Muscle of leg (tissue), 11 donors: ENCODE data around the gene SLC41A3. TPM values are rescaled to one million over a fixed set of nuclear protein-coding genes. Genes with fewer than 3 reads are reported as not detected.

Experiments used
- DNase-seq: peaks from one replicate; pipeline ENCODE4 v3.0.0; 2013
- H3K27ac ChIP-seq: one replicate; pipeline ENCODE4 v1.5.1; 2013; ENCODE audit warnings: mild to moderate bottlenecking, low read length, control low read depth
- H3K27me3 ChIP-seq: one replicate; pipeline ENCODE4 v1.6.1; 2013; ENCODE audit warnings: low read length; ENCODE audit not compliant: control insufficient read depth, insufficient read depth
- H3K36me3 ChIP-seq: one replicate; pipeline ENCODE4 v1.6.1; 2013; ENCODE audit warnings: low read length; ENCODE audit not compliant: control insufficient read depth, insufficient read depth
- H3K4me1 ChIP-seq: one replicate; pipeline ENCODE4 v1.6.1; 2013; ENCODE audit warnings: low read length; ENCODE audit not compliant: control insufficient read depth, insufficient read depth
- H3K4me3 ChIP-seq: one replicate; pipeline ENCODE4 v1.5.1; 2013; ENCODE audit warnings: low read length, control low read depth
- H3K9me3 ChIP-seq: replicated peaks from 2 replicates; pipeline ENCODE4 v1.6.1; 2013; ENCODE audit warnings: low read depth, low read length; ENCODE audit not compliant: control insufficient read depth
- WGBS: methylation state at CpG from one replicate; pipeline ENCODE4 v1.1.5; 2013; ENCODE audit warnings: missing lambda C conversion rate; ENCODE audit not compliant: insufficient coverage; 5-methylcytosine and 5-hydroxymethylcytosine counted together
- polyA plus RNA-seq, 8 donors: library from polyadenylated mRNA; unstranded; fragments of 120-200 nt; gene quantifications; one replicate each; pipeline versions ENCODE4 v1.2.1 to v1.2.3, GENCODE V29; 2013; ENCODE audit warnings: inconsistent platforms in 1 of 8, low replicate concordance in 1 of 8; ENCODE audit not compliant: insufficient read length in 8 of 8, insufficient read depth in 1 of 8
- total RNA-seq: library from RNA; stranded (reverse); fragments of 120-200 nt; gene quantifications from one replicate; pipeline ENCODE4 v1.2.4, GENCODE V29; 2013

The SLC41A3 gene
- total and polyA plus RNA-seq, 9 donors = 31.2 to 48.3 (median 36.8) TPM

DNA sequence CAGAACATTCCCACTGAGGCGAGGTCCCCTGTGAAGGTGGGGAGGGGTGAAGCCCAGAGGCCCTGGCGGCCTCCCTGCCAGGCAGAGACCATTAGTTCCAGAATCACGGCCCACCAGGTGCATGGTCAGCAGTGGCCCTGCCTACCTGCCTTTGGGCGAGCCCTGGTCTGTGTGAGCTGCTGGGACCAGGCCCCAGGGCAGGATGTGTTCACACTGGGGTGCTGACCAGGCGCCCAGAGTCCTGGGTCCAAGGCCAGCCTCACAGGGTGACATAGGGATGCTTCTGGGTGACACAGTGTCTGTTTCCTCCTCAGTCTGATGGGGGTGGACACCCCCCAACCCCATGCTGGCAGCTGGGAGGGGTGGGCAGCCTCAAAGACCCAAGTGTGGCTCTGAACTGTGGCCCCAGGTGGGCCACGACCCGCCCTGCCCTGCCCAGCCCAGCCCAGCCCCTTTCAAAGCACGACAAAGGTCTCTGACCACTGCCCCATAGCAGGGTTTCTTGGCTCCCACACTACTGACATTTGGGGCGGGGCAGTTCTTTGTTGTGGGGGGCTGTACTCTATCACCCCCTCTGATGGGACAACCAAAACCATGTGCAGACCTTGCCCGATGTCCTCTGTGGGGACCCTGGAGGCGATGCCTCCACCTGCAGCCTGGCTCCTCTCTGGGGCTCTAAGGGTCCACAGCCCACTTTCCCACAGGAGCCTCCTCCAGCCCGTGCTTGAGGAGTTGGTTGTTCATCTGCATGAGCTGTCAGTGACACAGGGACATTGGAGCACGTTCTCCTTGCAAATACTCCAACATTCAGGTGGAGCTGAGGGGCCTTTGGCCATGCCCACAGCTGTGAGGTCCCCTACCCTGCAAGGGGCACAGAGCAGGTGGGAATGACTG lies 44.8 kb upstream of the SLC41A3 start:
- Histone ChIP-seq H3K4me1 (peaks cover under 1% of the 10 kb centered on the region), H3K27me3 (peaks cover 6% of the 10 kb centered on the region), H3K4me3 (no peak overlapping the region), H3K36me3 (no peaks in the 10 kb centered on the region), H3K9me3 (no peaks in the 10 kb centered on the region), H3K27ac (no peak overlapping the region)
- WGBS = 87% methylated on average over 10 of the region's 13 CpGs
- DNase-seq = no peak

DNA sequence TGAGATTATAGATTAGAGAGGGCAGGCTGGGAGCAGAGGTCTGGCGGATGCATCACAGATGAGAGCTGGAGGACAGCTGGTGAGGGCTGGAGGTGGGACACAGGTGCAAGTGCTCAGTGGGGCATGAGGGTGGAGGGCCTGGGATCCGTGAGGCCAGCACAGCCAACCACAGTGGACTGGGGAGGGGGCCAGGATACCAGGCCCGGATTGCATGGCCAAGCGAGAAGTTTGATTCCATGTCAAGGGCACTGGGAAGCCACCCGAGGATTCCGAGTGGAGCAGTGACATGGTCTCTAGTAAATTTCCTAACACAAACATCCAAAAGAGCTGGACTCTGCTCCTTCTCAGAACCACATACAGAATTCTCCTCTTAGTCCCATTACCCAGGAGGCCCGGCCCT lies 44.0 kb upstream of the SLC41A3 start:
- H3K4me1 ChIP-seq = no peaks in the 10 kb centered on the region
- H3K27ac ChIP-seq = no peak overlapping the region
- no peak for DNase-seq
- no peaks in the 10 kb centered on the region for H3K27me3 ChIP-seq
- no peaks in the 10 kb centered on the region for H3K9me3 ChIP-seq
- no peaks in the 10 kb centered on the region for H3K36me3 ChIP-seq
- no peak overlapping the region for H3K4me3 ChIP-seq
- WGBS = 84% methylated on average over 6 of the region's 7 CpGs

DNA sequence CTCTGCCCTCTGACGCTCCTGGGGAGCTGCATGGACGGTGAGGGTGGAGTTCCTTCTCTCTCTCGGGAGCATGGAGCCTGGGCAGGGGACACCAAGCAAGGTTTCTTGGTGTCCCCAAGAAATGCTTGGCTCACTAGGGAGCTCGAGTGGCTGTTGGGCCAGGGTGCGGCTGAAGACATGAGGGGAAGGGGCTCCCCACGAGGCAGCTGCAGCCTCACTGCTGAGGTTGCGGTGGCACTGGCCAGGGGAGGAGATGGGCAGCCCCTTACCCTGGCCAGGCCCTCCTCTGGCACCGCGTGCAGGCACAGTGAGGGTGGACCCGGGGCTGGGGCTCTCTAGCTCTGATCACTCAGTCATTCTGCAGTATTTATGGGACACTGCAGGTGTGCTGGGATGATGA lies 43.5 kb upstream of the SLC41A3 start:
- 80% methylated on average over 10 of the region's 10 CpGs for WGBS
- no peaks in the 10 kb centered on the region for H3K27me3 ChIP-seq
- H3K36me3 ChIP-seq = no peaks in the 10 kb centered on the region
- no peak overlapping the region for H3K4me3 ChIP-seq
- H3K9me3 ChIP-seq = no peaks in the 10 kb centered on the region
- no peak for DNase-seq
- H3K27ac ChIP-seq = no peak overlapping the region
- no peaks in the 10 kb centered on the region for H3K4me1 ChIP-seq

DNA sequence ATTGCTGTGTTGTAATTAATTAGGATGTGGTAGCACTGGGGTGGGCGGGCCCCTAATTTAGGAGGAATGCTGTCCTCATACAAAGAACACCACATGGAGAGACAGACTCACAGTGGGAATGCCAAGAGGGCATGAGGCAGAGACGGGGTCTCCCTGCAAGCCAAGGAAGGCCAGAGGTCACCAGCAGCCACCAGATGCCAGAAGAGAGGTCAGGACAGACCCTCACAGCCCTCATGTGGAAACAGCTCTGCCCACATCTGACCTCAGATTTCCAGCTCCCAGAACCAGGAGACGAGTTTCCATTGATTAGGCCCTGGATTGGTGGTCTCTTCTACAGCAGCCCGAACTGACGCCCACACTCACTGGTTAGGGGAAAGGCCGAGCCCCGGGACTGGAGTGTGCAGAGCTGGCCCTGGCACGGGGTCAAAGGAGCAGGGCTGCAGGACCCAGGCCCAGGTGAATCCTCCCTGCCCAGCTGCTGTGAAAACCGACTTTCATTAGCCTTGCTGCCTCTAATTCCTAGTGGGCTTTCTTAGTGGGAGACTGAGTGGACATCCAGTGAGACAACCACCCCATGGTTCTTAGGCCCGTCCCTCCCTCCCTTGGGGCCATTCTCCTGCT lies 43.0 kb upstream of the SLC41A3 start:
- Histone ChIP-seq H3K4me1 (no peaks in the 10 kb centered on the region), H3K9me3 (no peaks in the 10 kb centered on the region), H3K27me3 (no peaks in the 10 kb centered on the region), H3K36me3 (no peaks in the 10 kb centered on the region), H3K4me3 (no peak overlapping the region), H3K27ac (no peak overlapping the region)
- 67% methylated on average over 8 of the region's 10 CpGs for WGBS
- DNase-seq = no peak

DNA sequence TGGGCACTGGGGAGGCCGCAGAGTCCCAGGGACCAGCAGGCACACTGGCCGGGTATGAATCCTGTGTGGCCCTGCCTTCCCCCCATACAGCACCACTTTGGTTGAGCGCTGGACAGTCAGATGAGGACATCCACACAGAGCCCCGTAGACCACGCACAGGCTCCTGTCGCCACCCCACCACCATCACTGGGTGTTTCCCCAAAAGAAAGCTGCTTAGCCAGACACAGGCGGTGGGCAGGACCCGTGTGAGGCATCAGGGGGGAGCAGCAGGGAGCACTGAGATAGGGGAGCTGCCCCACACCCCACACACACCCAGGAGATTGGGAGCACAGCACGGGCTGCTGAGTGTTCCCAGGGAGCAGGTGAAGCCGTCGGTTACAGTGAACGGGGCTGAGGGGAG lies 42.4 kb upstream of the SLC41A3 start:
- H3K9me3 ChIP-seq = no peaks in the 10 kb centered on the region
- DNase-seq = no peak
- peaks cover 2% of the 10 kb centered on the region for H3K27me3 ChIP-seq
- 87% methylated on average over 5 of the region's 12 CpGs for WGBS
- no peaks in the 10 kb centered on the region for H3K4me1 ChIP-seq
- no peaks in the 10 kb centered on the region for H3K36me3 ChIP-seq
- no peak overlapping the region for H3K4me3 ChIP-seq
- H3K27ac ChIP-seq = no peak overlapping the region

DNA sequence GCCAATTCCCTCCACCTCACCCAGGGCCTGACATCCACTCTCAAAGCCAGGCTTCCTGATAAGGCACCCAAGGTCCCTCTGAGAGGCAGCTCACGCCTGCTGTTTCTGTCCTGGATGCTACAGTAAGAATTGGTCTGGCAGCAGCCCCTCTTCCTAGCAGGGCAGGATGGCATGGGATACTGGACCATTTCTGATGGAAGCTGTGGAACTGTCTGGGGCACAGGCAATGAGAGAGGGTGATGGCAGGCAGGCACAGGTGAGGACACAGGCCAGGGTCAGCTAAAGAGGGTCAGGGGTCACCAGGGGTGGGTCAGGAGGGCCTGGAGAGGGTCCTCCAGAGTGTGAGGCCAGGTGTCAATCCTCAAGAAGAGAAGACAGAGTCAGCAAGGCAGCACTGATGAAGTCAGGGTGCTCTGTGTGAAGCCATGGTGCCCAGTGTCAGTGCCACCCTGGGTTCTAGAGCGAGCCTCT lies 41.9 kb upstream of the SLC41A3 start:
- H3K4me3 ChIP-seq = no peak overlapping the region
- no peaks in the 10 kb centered on the region for H3K36me3 ChIP-seq
- DNase-seq = no peak
- H3K9me3 ChIP-seq = no peaks in the 10 kb centered on the region
- 90% methylated on average over 2 of the region's 2 CpGs for WGBS
- peaks cover 2% of the 10 kb centered on the region for H3K27me3 ChIP-seq
- no peaks in the 10 kb centered on the region for H3K4me1 ChIP-seq
- H3K27ac ChIP-seq = no peak overlapping the region

DNA sequence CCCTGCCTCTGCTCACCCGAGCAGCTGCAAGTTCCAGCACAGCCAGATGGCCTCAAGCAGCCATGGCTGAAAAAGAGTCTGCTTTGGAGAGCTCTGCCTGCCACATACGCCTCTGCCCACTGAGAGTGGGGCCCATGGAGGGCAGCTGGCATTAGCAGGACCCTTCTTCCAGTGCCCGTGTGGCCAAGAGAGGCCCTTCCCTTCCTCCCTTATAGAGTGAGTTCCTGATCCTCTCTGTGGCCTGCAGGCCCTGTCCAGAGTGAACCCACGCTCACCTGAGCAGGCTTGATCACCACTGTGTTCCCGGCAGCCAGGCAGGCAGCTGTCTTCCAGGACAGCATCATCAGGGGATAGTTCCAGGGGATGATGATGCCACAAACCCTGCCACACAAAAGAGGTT lies 41.4 kb upstream of the SLC41A3 start:
- Histone ChIP-seq H3K27ac (no peak overlapping the region), H3K9me3 (no peaks in the 10 kb centered on the region), H3K4me1 (no peaks in the 10 kb centered on the region), H3K36me3 (no peaks in the 10 kb centered on the region), H3K27me3 (peaks cover 2% of the 10 kb centered on the region), H3K4me3 (no peak overlapping the region)
- no peak for DNase-seq
- WGBS = 55% methylated on average over 5 of the region's 5 CpGs

DNA sequence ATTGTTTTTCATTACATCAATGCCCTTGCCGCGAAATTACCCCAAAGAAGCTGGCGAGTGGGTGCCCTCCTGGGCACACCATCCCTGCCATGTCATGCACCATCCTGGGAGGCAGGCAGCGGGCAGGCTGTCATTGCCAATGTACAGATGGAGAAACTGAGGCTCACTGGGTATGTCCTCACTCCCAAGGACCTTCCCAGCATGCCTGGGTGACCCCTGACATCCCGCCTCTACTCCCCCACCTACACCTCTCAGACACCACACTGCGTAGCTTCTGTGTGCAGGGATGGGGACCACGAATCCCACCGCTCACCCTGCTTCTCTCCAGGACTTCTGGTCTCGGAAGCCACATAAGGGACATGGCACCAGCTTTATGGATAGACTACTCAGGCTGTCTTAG lies 41.0 kb upstream of the SLC41A3 start:
- Histone ChIP-seq H3K4me1 (no peaks in the 10 kb centered on the region), H3K4me3 (no peak overlapping the region), H3K27ac (no peak overlapping the region), H3K36me3 (no peaks in the 10 kb centered on the region), H3K9me3 (no peaks in the 10 kb centered on the region), H3K27me3 (peaks cover 2% of the 10 kb centered on the region)
- 86% methylated on average over 8 of the region's 9 CpGs for WGBS
- DNase-seq = no peak

DNA sequence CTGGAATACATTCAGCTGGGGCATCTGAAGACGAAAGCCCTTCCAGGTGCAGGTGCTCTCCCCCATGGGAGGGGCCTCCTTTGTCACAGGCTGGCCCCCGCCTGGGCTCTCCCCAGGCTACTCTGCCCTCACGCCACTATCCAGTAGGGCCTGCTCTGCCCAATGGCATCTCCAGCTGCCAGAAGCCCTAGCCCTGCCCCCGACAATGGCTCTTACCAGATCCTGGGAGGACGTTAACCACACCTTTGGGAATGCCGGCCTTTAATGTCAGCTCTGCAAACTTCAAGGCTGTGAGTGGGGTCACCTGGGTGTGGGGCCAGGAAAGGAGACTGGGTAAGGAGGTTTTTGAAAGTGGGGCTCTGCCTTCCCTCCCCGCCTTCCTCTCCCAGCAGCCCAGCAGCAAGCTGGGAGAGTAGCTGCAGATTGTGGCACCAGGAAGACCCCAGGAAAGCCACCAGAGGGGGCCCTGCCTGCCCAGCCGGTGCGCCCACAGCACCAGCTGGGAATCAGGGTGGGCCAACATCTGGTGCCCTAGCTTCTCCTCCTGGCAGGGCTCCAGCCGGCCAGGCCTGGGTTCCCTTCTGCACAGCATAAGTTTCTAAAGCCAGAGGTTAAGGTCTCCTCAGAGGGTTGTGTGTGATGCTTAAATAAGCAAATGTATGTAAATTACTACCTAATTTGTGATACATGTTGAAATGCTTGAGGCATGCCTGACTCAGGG lies 40.4 kb upstream of the SLC41A3 start:
- Histone ChIP-seq H3K4me1 (no peaks in the 10 kb centered on the region), H3K27me3 (peaks cover 2% of the 10 kb centered on the region), H3K27ac (no peak overlapping the region), H3K36me3 (no peaks in the 10 kb centered on the region), H3K9me3 (no peaks in the 10 kb centered on the region), H3K4me3 (no peak overlapping the region)
- DNase-seq = no peak
- 30% methylated on average over 5 of the region's 10 CpGs for WGBS

DNA sequence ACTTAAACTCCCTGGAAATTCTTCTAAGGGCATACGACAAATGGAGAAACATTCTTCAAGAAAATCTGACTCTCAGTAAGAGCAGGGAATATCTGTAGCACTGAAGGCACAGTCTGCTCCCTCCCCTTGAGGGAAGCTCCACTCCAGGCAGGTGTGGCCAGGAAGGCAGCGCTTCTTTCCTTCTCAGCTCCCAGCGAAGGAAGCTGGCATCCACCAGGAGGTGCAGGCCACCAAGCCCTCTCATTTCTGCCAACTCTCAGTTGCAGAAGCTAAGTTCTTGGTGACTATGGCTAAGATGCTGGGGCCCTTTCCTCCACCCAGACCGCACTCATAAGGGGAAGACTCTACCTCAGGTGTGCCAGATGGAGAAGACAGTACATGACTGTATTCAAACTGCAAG lies 37.7 kb upstream of the SLC41A3 start:
- 77% methylated on average over 3 of the region's 4 CpGs for WGBS
- Histone ChIP-seq H3K9me3 (no peaks in the 10 kb centered on the region), H3K27ac (no peak overlapping the region), H3K4me1 (no peaks in the 10 kb centered on the region), H3K4me3 (no peak overlapping the region), H3K36me3 (no peaks in the 10 kb centered on the region), H3K27me3 (peaks cover 2% of the 10 kb centered on the region)
- no peak for DNase-seq
